ENCODE results near the gene B3GNT5. TPM values are rescaled to one million over a fixed set of nuclear protein-coding genes. Genes with fewer than 3 reads are reported as not detected.

B3GNT5 gene
- total RNA-seq, 2 experiments from 2014 or later: 0.60 to 0.73 TPM

DNA sequence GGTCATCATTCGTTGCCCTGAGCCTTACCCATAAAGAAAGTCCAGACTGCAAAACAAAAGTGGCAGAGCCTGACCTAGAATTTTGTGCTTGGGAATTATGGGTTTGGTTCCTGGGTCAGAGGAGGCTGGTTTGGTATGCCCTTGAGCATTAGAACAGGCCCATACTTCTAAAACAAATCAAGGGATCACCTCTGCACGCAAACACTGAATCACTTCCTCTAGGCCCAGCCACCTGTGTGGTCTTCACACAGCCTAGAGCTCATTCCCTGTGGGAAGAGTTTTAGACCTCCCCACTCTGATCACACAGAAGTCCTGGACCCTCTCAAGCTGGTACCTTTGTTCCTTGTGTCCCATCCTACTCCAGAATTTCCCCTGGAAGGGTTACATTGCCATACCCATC is 59.4 kb downstream of the B3GNT5 start:
- intact Hi-C loops (cut with DNase I, micrococcal nuclease): no loop called here
- Mint-ChIP-seq H3K36me3 (ENCODE audit: low read depth) (no peaks in the 10 kb centered on the region), H3K4me1 (ENCODE audit: low read depth) (no peaks in the 10 kb centered on the region), H3K9me3 (no peaks in the 10 kb centered on the region), H3K27ac (no peak overlapping the region), H3K4me3 (no peak overlapping the region), H3K27me3 (no peaks in the 10 kb centered on the region)
- POLR2A ChIA-PET: no interaction called here
- Histone ChIP-seq H3K27ac (ENCODE audit: low read depth in 1 of 2, low read length in 2 of 2) (no peak overlapping the region), H3K4me1 (ENCODE audit: insufficient read depth, low read length) (no peaks in the 10 kb centered on the region), H3K4me3 (ENCODE audit: low read length) (no peak overlapping the region), H3K27me3 (ENCODE audit: control insufficient read depth in 1 of 2, insufficient read depth in 2 of 2, low read length in 2 of 2) (no peaks in the 10 kb centered on the region), H3K36me3 (ENCODE audit: insufficient read depth, low read length) (peaks cover 9% of the 10 kb centered on the region), H3K9me3 (ENCODE audit: control insufficient read depth in 1 of 2, insufficient read depth in 1 of 2, low read length in 2 of 2) (no peaks in the 10 kb centered on the region)
- TF ChIP-seq, protein P1, sequence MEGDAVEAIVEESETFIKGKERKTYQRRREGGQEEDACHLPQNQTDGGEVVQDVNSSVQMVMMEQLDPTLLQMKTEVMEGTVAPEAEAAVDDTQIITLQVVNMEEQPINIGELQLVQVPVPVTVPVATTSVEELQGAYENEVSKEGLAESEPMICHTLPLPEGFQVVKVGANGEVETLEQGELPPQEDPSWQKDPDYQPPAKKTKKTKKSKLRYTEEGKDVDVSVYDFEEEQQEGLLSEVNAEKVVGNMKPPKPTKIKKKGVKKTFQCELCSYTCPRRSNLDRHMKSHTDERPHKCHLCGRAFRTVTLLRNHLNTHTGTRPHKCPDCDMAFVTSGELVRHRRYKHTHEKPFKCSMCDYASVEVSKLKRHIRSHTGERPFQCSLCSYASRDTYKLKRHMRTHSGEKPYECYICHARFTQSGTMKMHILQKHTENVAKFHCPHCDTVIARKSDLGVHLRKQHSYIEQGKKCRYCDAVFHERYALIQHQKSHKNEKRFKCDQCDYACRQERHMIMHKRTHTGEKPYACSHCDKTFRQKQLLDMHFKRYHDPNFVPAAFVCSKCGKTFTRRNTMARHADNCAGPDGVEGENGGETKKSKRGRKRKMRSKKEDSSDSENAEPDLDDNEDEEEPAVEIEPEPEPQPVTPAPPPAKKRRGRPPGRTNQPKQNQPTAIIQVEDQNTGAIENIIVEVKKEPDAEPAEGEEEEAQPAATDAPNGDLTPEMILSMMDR (IDR thresholded peaks at IDR 0.05): no peak
- DNase-seq (no peak), ATAC-seq (ENCODE audit: poor library complexity) (no peak)
- CTCF ChIA-PET: interaction anchor here (1.8 kb wide), 1 partner anchor 8 kb away, joined by 4 read pairs; no protein-coding TSS in a partner anchor

DNA sequence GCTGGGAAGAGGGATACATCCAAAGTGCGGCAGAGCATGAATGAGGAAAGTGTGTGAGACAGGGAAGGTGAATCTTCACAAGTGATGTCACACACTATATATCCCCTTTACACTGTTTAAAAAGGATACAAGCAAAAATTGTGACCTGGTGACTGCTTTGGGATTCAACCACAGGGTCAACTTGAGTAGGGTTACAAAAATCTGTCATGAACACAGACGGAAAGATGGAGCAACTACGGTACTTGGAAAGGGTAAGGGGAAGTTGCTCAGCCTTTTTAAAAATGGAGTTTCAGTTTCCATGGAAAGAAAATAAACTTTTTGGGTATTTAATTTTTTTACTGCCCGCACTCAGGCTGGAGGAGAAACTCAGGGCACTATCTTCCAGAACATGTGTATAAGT is 60.3 kb downstream of the B3GNT5 start:
- Histone ChIP-seq H3K27ac (ENCODE audit: low read depth in 1 of 2, low read length in 2 of 2) (no peak overlapping the region), H3K27me3 (ENCODE audit: control insufficient read depth in 1 of 2, insufficient read depth in 2 of 2, low read length in 2 of 2) (no peaks in the 10 kb centered on the region), H3K36me3 (ENCODE audit: insufficient read depth, low read length) (peaks cover 12% of the 10 kb centered on the region), H3K9me3 (ENCODE audit: control insufficient read depth in 1 of 2, insufficient read depth in 1 of 2, low read length in 2 of 2) (no peaks in the 10 kb centered on the region), H3K4me3 (ENCODE audit: low read length) (no peak overlapping the region), H3K4me1 (ENCODE audit: insufficient read depth, low read length) (no peaks in the 10 kb centered on the region)
- Mint-ChIP-seq H3K27ac (no peak overlapping the region), H3K36me3 (ENCODE audit: low read depth) (no peaks in the 10 kb centered on the region), H3K27me3 (no peaks in the 10 kb centered on the region), H3K4me3 (no peak overlapping the region), H3K4me1 (ENCODE audit: low read depth) (no peaks in the 10 kb centered on the region), H3K9me3 (no peaks in the 10 kb centered on the region)
- intact Hi-C loops (cut with DNase I, micrococcal nuclease): no loop called here
- TF ChIP-seq, protein P1 (IDR thresholded peaks at IDR 0.05): no peak
- POLR2A ChIA-PET: no interaction called here
- peak in 1 of 14 experiments; percentile 9 for DNase-seq
- no peak for ATAC-seq (ENCODE audit: poor library complexity)
- CTCF ChIA-PET: interaction anchor here (1.8 kb wide), 1 partner anchor 7 kb away, joined by 4 read pairs; no protein-coding TSS in a partner anchor

DNA sequence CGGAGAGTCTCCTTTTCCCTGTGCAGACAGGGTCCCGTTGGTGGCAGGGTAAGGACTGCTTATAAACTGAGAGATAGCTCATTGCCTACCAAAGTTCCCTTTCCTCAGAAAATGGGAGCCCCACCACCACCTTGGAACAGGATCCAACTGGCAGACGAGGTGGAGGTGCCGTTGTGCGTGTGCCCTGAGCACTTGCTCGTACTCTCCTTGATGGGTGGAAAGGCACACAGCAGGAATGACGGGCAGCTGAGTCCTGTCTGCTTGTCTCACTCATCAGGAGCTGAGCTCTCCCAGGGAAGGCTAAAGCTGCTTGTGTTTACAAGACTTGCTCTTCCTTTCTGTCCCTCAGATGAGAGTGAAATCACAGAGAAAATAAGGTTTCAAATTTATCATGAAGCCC is 60.7 kb downstream of the B3GNT5 start:
- no peak overlapping the region for H3K4me3 ChIP-seq (ENCODE audit: low read length)

More for the DNA sequence above, 60.7 kb downstream of the B3GNT5 start:
- H3K27ac ChIP-seq (ENCODE audit: low read depth in 1 of 2, low read length in 2 of 2): no peak overlapping the region
- no peak for DNase-seq
- intact Hi-C loops (cut with DNase I, micrococcal nuclease): no loop called here
- H3K27ac Mint-ChIP-seq: no peak overlapping the region
- no peak overlapping the region for H3K4me3 Mint-ChIP-seq
- peaks cover 12% of the 10 kb centered on the region for H3K36me3 ChIP-seq (ENCODE audit: insufficient read depth, low read length)
- no peaks in the 10 kb centered on the region for H3K9me3 ChIP-seq (ENCODE audit: control insufficient read depth in 1 of 2, insufficient read depth in 1 of 2, low read length in 2 of 2)
- H3K9me3 Mint-ChIP-seq: no peaks in the 10 kb centered on the region
- no peaks in the 10 kb centered on the region for H3K27me3 ChIP-seq (ENCODE audit: control insufficient read depth in 1 of 2, insufficient read depth in 2 of 2, low read length in 2 of 2)
- CTCF ChIA-PET: no interaction called here
- no peaks in the 10 kb centered on the region for H3K27me3 Mint-ChIP-seq
- ATAC-seq (ENCODE audit: poor library complexity): no peak
- peaks cover under 1% of the 10 kb centered on the region for H3K4me1 Mint-ChIP-seq (ENCODE audit: low read depth)
- TF ChIP-seq, protein P1 (IDR thresholded peaks at IDR 0.05): no peak
- no peaks in the 10 kb centered on the region for H3K36me3 Mint-ChIP-seq (ENCODE audit: low read depth)
- no peaks in the 10 kb centered on the region for H3K4me1 ChIP-seq (ENCODE audit: insufficient read depth, low read length)
- POLR2A ChIA-PET: no interaction called here
